RWPE1 (cell line): Measurements from ENCODE around the gene LTF.

Experiments used
- CTCF ChIA-PET: fragments of 350-600 bp; sonication (Branson Sonifier 250); formaldehyde crosslinking; extraction: SDS; loops from one replicate; lab custom pipeline; 2021; lab: Yijun Ruan, JAX
- POLR2A ChIA-PET: fragments of 400-600 bp; formaldehyde crosslinking; extraction: SDS; loops from one replicate; lab custom pipeline; 2020; ENCODE audit warnings: antibody characterized with exemption; ENCODE audit not compliant: low non-redundant PET; lab: Yijun Ruan, JAX
- DNase-seq: peaks from one replicate; pipeline ENCODE4 v3.0.0; 2012; ENCODE audit warnings: low spot score
- H3K27ac ChIP-seq: fragments of 450-650 bp; 2 replicates; pipeline ENCODE4 v1.5.1; 2017
- CTCF ChIP-seq: fragments of 450-650 bp; conservative IDR thresholded peaks from 2 replicates; pipeline ENCODE4 v1.5.1; 2017; ENCODE audit warnings: low read depth, mild to moderate bottlenecking

Gene LTF

GRCh38 chr3:46478341-46478740, 13.6 kb upstream of the LTF start:
- no peak for TF ChIP-seq CTCF
- no peak overlapping the region for H3K27ac ChIP-seq
- DNase-seq: no peak
- ChIA-PET CTCF (no interaction called here), POLR2A (no interaction called here)

- TF ChIP-seq CTCF: no peak
- POLR2A ChIA-PET: no interaction called here
- DNase-seq: no peak
- CTCF ChIA-PET: no interaction called here
- H3K27ac ChIP-seq: no peak overlapping the region
These were observed 13.1 kb upstream of the LTF start for GRCh38 chr3:46477756-46478155.

GRCh38 chr3:46477145-46477544, 12.4 kb upstream of the LTF start:
- ChIA-PET POLR2A (no interaction called here), CTCF (no interaction called here)
- H3K27ac ChIP-seq: no peak overlapping the region
- no peak for DNase-seq
- no peak for TF ChIP-seq CTCF

- no peak overlapping the region for H3K27ac ChIP-seq
- ChIA-PET POLR2A (no interaction called here), CTCF (no interaction called here)
- no peak for DNase-seq
- TF ChIP-seq CTCF: no peak
These were observed 8.0 kb upstream of the LTF start for GRCh38 chr3:46472736-46473135.

GRCh38 chr3:46471371-46471914, 6.7 kb upstream of the LTF start:
- TF ChIP-seq CTCF: no peak
- ChIA-PET POLR2A (no interaction called here), CTCF (no interaction called here)
- H3K27ac ChIP-seq: no peak overlapping the region
- no peak for DNase-seq

- ChIA-PET CTCF (interaction anchor here (0.6 kb wide), 1 partner anchor 190 kb away, joined by 5 read pairs; no protein-coding TSS in a partner anchor), POLR2A (no interaction called here)
- no peak overlapping the region for H3K27ac ChIP-seq
- DNase-seq: no peak
- TF ChIP-seq CTCF: no peak
These were observed 6.1 kb upstream of the LTF start for GRCh38 chr3:46470831-46471230.
